ENCODE results near the gene RALY.

RALY gene

DNA sequence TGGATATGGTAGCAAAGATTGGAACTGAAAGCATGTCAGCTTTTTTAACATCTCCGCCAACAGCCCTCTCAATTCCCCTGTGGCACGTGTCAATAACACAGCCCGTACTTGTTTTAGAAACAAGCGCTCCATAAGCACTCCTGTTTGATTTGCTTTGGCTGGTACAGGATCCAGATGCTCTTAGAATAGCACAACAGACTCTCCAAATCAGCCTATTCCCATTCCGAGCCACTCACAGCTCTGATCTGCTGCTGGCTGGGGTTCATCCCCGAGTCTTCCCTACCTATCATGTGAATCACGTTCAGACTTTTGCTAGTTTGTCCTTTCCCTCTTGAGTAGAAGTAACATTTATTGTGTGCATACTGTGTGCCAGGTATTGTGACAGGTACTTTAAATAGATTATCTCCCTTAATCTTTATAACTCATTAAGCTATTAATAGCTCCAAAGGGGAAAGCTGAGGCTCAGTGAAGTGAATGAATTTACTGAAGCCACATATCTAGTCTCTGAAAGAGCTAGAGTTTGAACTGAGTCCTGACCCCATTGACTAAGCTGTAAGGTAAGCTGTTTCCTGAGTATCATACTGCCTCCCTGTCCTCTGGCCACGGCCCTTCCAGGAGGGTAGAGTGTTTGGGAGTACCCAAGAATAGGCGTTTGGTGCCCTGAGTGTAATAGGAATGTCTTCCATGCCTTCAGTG, 46.7 kb downstream of the RALY start:
- no peaks in the 10 kb centered on the region for H3K27me3 ChIP-seq (ENCODE audit: control insufficient read depth, insufficient read depth, low read length)
- TF ChIP-seq, protein P1, sequence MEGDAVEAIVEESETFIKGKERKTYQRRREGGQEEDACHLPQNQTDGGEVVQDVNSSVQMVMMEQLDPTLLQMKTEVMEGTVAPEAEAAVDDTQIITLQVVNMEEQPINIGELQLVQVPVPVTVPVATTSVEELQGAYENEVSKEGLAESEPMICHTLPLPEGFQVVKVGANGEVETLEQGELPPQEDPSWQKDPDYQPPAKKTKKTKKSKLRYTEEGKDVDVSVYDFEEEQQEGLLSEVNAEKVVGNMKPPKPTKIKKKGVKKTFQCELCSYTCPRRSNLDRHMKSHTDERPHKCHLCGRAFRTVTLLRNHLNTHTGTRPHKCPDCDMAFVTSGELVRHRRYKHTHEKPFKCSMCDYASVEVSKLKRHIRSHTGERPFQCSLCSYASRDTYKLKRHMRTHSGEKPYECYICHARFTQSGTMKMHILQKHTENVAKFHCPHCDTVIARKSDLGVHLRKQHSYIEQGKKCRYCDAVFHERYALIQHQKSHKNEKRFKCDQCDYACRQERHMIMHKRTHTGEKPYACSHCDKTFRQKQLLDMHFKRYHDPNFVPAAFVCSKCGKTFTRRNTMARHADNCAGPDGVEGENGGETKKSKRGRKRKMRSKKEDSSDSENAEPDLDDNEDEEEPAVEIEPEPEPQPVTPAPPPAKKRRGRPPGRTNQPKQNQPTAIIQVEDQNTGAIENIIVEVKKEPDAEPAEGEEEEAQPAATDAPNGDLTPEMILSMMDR (IDR thresholded peaks at IDR 0.05): no peak
- no peak overlapping the region for H2AFZ ChIP-seq
- H3K9me3 ChIP-seq (ENCODE audit: control insufficient read depth, low read length): no peaks in the 10 kb centered on the region
- peaks cover 6% of the 10 kb centered on the region for H3K4me1 ChIP-seq
- H3K36me3 ChIP-seq (ENCODE audit: control insufficient read depth, insufficient read depth, low read length): no peaks in the 10 kb centered on the region
- no peak overlapping the region for H3K4me3 ChIP-seq (ENCODE audit: low read depth, low read length)
- H3K4me2 ChIP-seq (ENCODE audit: low read length): no peak overlapping the region
- H3K79me2 ChIP-seq: peaks cover 19% of the 10 kb centered on the region
- no peak overlapping the region for H3K27ac ChIP-seq
- no peak overlapping the region for H3K9ac ChIP-seq

DNA sequence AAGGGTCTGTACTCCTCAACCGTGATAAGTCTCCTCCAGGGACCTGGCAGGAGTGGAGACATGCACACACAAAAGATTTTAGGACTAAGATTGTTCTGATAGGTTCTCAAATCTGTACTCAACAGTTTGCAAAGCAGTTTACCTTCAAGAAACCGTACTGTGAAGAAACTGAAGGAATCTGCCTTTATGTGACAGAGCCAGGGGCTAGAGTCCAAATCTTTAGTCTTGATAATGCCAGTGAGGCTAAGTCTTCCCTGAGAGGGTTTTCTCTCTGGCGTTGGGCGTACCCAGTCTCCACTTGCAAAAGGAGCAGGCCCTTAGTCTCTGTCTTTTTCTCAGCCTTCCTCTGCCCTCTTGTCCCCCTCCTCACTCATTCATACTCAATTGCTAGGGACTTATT, 47.5 kb downstream of the RALY start:
- no peak overlapping the region for H2AFZ ChIP-seq
- no peak overlapping the region for H3K4me3 ChIP-seq (ENCODE audit: low read depth, low read length)
- no peak overlapping the region for H3K9ac ChIP-seq
- peaks cover 22% of the 10 kb centered on the region for H3K79me2 ChIP-seq
- TF ChIP-seq, protein P1 (IDR thresholded peaks at IDR 0.05): no peak
- H3K36me3 ChIP-seq (ENCODE audit: control insufficient read depth, insufficient read depth, low read length): no peaks in the 10 kb centered on the region
- peaks cover 6% of the 10 kb centered on the region for H3K4me1 ChIP-seq
- H3K9me3 ChIP-seq (ENCODE audit: control insufficient read depth, low read length): no peaks in the 10 kb centered on the region
- H3K4me2 ChIP-seq (ENCODE audit: low read length): no peak overlapping the region
- H3K27ac ChIP-seq: no peak overlapping the region
- no peaks in the 10 kb centered on the region for H3K27me3 ChIP-seq (ENCODE audit: control insufficient read depth, insufficient read depth, low read length)

DNA sequence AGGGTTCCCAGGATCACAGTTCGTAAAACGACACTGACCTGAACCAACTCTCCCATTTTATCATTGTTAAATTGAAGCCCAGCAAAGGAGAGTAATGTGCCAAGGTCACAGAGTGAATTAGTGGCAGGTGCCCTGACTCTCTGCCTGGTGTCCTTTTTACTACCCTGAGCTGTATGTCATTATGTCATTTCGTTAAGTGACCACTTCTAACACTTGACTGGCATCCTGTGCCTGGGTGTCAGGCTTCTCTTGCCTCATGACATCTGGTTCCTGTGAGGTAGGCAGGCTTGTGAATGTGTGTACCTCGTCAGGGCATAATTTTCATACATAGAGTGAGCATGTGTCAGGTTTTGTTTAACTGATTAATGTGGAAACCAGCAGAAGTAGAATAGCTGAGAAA, 48.6 kb downstream of the RALY start:
- Histone ChIP-seq H3K4me3 (ENCODE audit: low read depth, low read length) (no peak overlapping the region), H3K27ac (no peak overlapping the region), H3K36me3 (ENCODE audit: control insufficient read depth, insufficient read depth, low read length) (no peaks in the 10 kb centered on the region), H3K9me3 (ENCODE audit: control insufficient read depth, low read length) (no peaks in the 10 kb centered on the region), H3K4me1 (peaks cover 6% of the 10 kb centered on the region), H3K9ac (no peak overlapping the region), H2AFZ (no peak overlapping the region), H3K4me2 (ENCODE audit: low read length) (no peak overlapping the region), H3K27me3 (ENCODE audit: control insufficient read depth, insufficient read depth, low read length) (no peaks in the 10 kb centered on the region), H3K79me2 (peaks cover 26% of the 10 kb centered on the region)
- TF ChIP-seq, protein P1 (IDR thresholded peaks at IDR 0.05): no peak

DNA sequence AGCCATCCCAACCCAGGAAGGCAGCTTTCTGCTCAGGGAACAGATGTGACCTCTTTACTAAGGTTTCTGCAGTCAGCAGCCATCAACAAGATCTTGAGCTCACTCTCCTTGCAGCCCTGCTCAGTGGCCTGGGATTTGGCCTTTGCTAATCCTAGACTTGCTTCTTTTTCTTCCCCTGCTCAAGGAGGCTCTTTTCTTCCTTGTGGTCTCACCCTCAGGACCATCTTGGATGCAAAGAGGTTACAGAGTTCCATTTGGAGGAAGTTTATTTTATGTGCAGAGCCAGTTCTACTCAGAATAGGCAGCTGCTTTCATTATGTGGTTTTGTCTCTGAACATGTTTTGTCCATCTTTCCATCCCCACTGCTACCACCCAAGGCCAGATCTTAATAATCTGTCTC, 49.3 kb downstream of the RALY start:
- Histone ChIP-seq H3K79me2 (peaks cover 29% of the 10 kb centered on the region), H3K4me3 (ENCODE audit: low read depth, low read length) (no peak overlapping the region), H3K9ac (no peak overlapping the region), H2AFZ (no peak overlapping the region), H3K27me3 (ENCODE audit: control insufficient read depth, insufficient read depth, low read length) (no peaks in the 10 kb centered on the region), H3K4me2 (ENCODE audit: low read length) (no peak overlapping the region), H3K27ac (no peak overlapping the region), H3K36me3 (ENCODE audit: control insufficient read depth, insufficient read depth, low read length) (no peaks in the 10 kb centered on the region), H3K9me3 (ENCODE audit: control insufficient read depth, low read length) (no peaks in the 10 kb centered on the region), H3K4me1 (peaks cover 6% of the 10 kb centered on the region)
- TF ChIP-seq, protein P1 (IDR thresholded peaks at IDR 0.05): no peak

DNA sequence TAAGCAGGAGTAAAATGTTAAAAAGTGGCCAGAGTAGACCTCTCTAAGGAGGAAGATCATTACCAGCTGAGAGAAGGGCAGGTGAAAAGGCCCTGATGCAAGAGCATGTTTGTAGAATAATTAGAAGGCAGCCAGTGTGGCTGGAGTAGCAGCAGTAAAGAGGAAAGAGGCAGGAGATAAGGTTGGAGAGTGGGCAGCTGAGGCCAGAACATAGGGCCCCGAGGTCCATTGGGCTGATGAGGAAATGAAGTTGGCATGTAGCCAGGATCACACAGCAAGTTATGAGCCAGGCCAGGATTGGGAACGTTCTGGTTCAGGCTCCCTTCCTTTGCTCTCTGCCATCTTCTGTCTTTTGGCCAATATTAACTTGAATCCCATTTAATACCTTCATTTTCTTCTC, 51.6 kb downstream of the RALY start:
- Histone ChIP-seq H3K27ac (no peak overlapping the region), H2AFZ (no peak overlapping the region), H3K4me3 (ENCODE audit: low read depth, low read length) (no peak overlapping the region), H3K4me2 (ENCODE audit: low read length) (no peak overlapping the region), H3K27me3 (ENCODE audit: control insufficient read depth, insufficient read depth, low read length) (no peaks in the 10 kb centered on the region), H3K79me2 (peaks cover 33% of the 10 kb centered on the region), H3K9me3 (ENCODE audit: control insufficient read depth, low read length) (no peaks in the 10 kb centered on the region), H3K36me3 (ENCODE audit: control insufficient read depth, insufficient read depth, low read length) (no peaks in the 10 kb centered on the region), H3K9ac (no peak overlapping the region), H3K4me1 (peaks cover 8% of the 10 kb centered on the region)
- TF ChIP-seq, protein P1 (IDR thresholded peaks at IDR 0.05): no peak

All from parathyroid adenoma (tissue), 2 donors.